H1 (cell line): ENCODE results near the gene FXR1. TPM values are rescaled to one million over a fixed set of nuclear protein-coding genes. Genes with fewer than 3 reads are reported as not detected.

ENCODE experiments used
- CTCF ChIA-PET: fragments of 300-600 bp; sonication (Branson Sonifier 250); formaldehyde crosslinking; loops from one replicate; lab custom pipeline; 2021; ENCODE audit not compliant: partially characterized antibody; lab: Charles Lee
- POLR2A ChIA-PET: fragments of 300-600 bp; sonication (Branson Sonifier 250); formaldehyde crosslinking; loops from one replicate; lab custom pipeline; 2021; ENCODE audit warnings: inconsistent platforms; ENCODE audit not compliant: partially characterized antibody; lab: Charles Lee
- DNase-seq, 2 experiments: peaks; one replicate each; pipeline versions ENCODE4 v3.0.0 to v3.0.0-alpha.2; 2010 to 2022; ENCODE audit warnings: low spot score in 2 of 2, low read depth in 1 of 2, mixed read lengths in 1 of 2
- FAIRE-seq: peaks from 2 replicates; lab custom pipeline; 2011; peaks lifted over from hg19 to GRCh38; lab: Jason Lieb, UNC
- H2AFZ ChIP-seq: 2 replicates; pipeline ENCODE4 v1.8.1; 2012; ENCODE audit warnings: low read length, inconsistent platforms
- H2AK5ac ChIP-seq: 2 replicates; pipeline ENCODE4 v1.6.1; 2013; ENCODE audit warnings: low read depth, low read length
- H2BK120ac ChIP-seq: replicated peaks from 2 replicates; pipeline ENCODE3; 2013; ENCODE audit warnings: low read depth, low read length, inconsistent platforms
- H2BK12ac ChIP-seq: 2 replicates; pipeline ENCODE4 v1.6.1; 2013; ENCODE audit warnings: low read depth, low read length
- H2BK15ac ChIP-seq: 2 replicates; pipeline ENCODE4 v1.6.1; 2013; ENCODE audit warnings: low read length
- H2BK20ac ChIP-seq: 2 replicates; pipeline ENCODE4 v1.6.1; 2013; ENCODE audit warnings: low read length
- H2BK5ac ChIP-seq: 2 replicates; pipeline ENCODE4 v1.6.1; 2013; ENCODE audit warnings: low read depth, low read length
- H3K14ac ChIP-seq: 2 replicates; pipeline ENCODE4 v1.6.1; 2013; ENCODE audit warnings: inconsistent platforms; ENCODE audit not compliant: insufficient read length
- H3K18ac ChIP-seq: 2 replicates; pipeline ENCODE4 v1.6.1; 2013; ENCODE audit warnings: low read length; ENCODE audit errors: extremely low read depth
- H3K23ac ChIP-seq: 2 replicates; pipeline ENCODE4 v1.6.1; 2013; ENCODE audit warnings: inconsistent platforms; ENCODE audit not compliant: insufficient read length
- H3K23me2 ChIP-seq: 2 replicates; pipeline ENCODE4 v1.6.1; 2013; ENCODE audit warnings: low read depth, low read length
- H3K27ac ChIP-seq: 2 replicates; pipeline ENCODE4 v1.6.1; 2011; ENCODE audit warnings: low read depth, low read length, inconsistent platforms
- H3K27me3 ChIP-seq, 4 experiments: replicated peaks in 1 of 4; 1 replicate in 1 of 4; 2 replicates in 3 of 4; pipeline versions ENCODE4 v1.6.1 to v1.8.1; 2011 to 2013; ENCODE audit warnings: low read length in 3 of 4, mild to moderate bottlenecking in 3 of 4, inconsistent platforms in 2 of 4, mixed read lengths in 2 of 4, moderate library complexity in 1 of 4; ENCODE audit not compliant: control insufficient read depth in 3 of 4, insufficient read depth in 3 of 4; ENCODE audit errors: extremely low read depth in 1 of 4
- H3K36me3 ChIP-seq, 4 experiments: 2 replicates each; pipeline versions ENCODE4 v1.6.1 to v1.8.1; 2011 to 2013; ENCODE audit warnings: mild to moderate bottlenecking in 4 of 4, low read length in 3 of 4, moderate library complexity in 2 of 4, control low read depth in 1 of 4, inconsistent platforms in 1 of 4; ENCODE audit not compliant: insufficient read depth in 4 of 4, control insufficient read depth in 2 of 4
- H3K4ac ChIP-seq: replicated peaks from 2 replicates; pipeline ENCODE3; 2013; ENCODE audit warnings: low read length, low read depth, mixed read lengths, inconsistent platforms; ENCODE audit not compliant: insufficient read length
- H3K4me1 ChIP-seq, 4 experiments: replicated peaks in 1 of 4; 1 replicate in 1 of 4; 2 replicates in 3 of 4; pipeline versions ENCODE4 v1.6.1 to v1.8.1; 2011 to 2013; ENCODE audit warnings: low read length in 3 of 4, inconsistent platforms in 2 of 4, mixed read lengths in 1 of 4; ENCODE audit not compliant: insufficient read depth in 4 of 4, control insufficient read depth in 3 of 4
- H3K4me2 ChIP-seq, 2 experiments: 2 replicates each; pipeline versions ENCODE4 v1.6.1 to v1.8.1; 2011 to 2013; ENCODE audit warnings: low read depth in 2 of 2, low read length in 2 of 2, control low read depth in 1 of 2, inconsistent platforms in 1 of 2, mild to moderate bottlenecking in 1 of 2; ENCODE audit not compliant: insufficient read depth in 1 of 2
- H3K4me3 ChIP-seq, 4 experiments: fragments of 200-600, 300-600 bp in 1 of 4; sonication (generic), shearing (Covaris generic), sonication (Bioruptor Twin) in 1 of 4; 2 replicates each; pipeline versions ENCODE4 v1.5.1 to v1.8.1; 2011 to 2016; ENCODE audit warnings: low read length in 4 of 4, low read depth in 3 of 4, control low read depth in 2 of 4, inconsistent platforms in 2 of 4, mild to moderate bottlenecking in 2 of 4, mixed read lengths in 1 of 4, moderate library complexity in 1 of 4; ENCODE audit not compliant: insufficient read depth in 2 of 4; ENCODE audit errors: extremely low read depth in 1 of 4
- H3K56ac ChIP-seq: replicated peaks from 2 replicates; pipeline ENCODE3; 2013; ENCODE audit warnings: low read depth, mild to moderate bottlenecking, mixed read lengths, low read length, inconsistent platforms; ENCODE audit not compliant: insufficient read length
- H3K79me1 ChIP-seq: 2 replicates; pipeline ENCODE4 v1.6.1; 2013; ENCODE audit warnings: low read depth, low read length, control low read depth
- H3K79me2 ChIP-seq, 2 experiments: 2 replicates each; pipeline versions ENCODE4 v1.6.1 to v1.8.1; 2012 to 2013; ENCODE audit warnings: low read length in 2 of 2, mild to moderate bottlenecking in 2 of 2, inconsistent platforms in 1 of 2; ENCODE audit not compliant: insufficient read depth in 2 of 2, control insufficient read depth in 1 of 2
- H3K9ac ChIP-seq, 4 experiments: replicated peaks in 1 of 4; 1 replicate in 1 of 4; 2 replicates in 3 of 4; pipeline versions ENCODE4 v1.6.1 to v1.8.1; 2011 to 2013; ENCODE audit warnings: low read depth in 3 of 4, low read length in 3 of 4, control low read depth in 2 of 4, mild to moderate bottlenecking in 2 of 4, moderate library complexity in 2 of 4, inconsistent platforms in 1 of 4; ENCODE audit errors: extremely low read depth in 1 of 4
- H3K9me3 ChIP-seq, 2 experiments: 2 replicates each; pipeline versions ENCODE4 v1.6.1 to v1.8.1; 2012 to 2013; ENCODE audit warnings: mild to moderate bottlenecking in 2 of 2, moderate library complexity in 2 of 2, control low read depth in 1 of 2, inconsistent platforms in 1 of 2, low read depth in 1 of 2, low read length in 1 of 2, mixed read lengths in 1 of 2; ENCODE audit not compliant: insufficient read depth in 2 of 2
- H4K20me1 ChIP-seq, 2 experiments: replicated peaks in 1 of 2; 2 replicates each; pipeline versions ENCODE3 to v1.8.1; 2011 to 2013; ENCODE audit warnings: inconsistent platforms in 2 of 2, low read length in 2 of 2, mild to moderate bottlenecking in 1 of 2; ENCODE audit not compliant: insufficient read depth in 2 of 2, control insufficient read depth in 1 of 2
- H4K5ac ChIP-seq: 2 replicates; pipeline ENCODE4 v1.6.1; 2013; ENCODE audit warnings: low read length, low read depth, mixed read lengths, inconsistent platforms; ENCODE audit not compliant: insufficient read length
- H4K8ac ChIP-seq: 2 replicates; pipeline ENCODE4 v1.8.0; 2013; ENCODE audit warnings: mild to moderate bottlenecking, moderate library complexity, low read length, inconsistent platforms; ENCODE audit not compliant: insufficient read depth; ENCODE audit errors: extremely low read depth
- H4K91ac ChIP-seq: replicated peaks from 2 replicates; pipeline ENCODE3; 2013; ENCODE audit warnings: low read length, mixed read lengths, inconsistent platforms; ENCODE audit not compliant: insufficient read length
- SP1 ChIP-seq: IDR thresholded peaks from 2 replicates; pipeline ENCODE4 v1.6.1; 2011; ENCODE audit warnings: low read depth, low read length
- SP2 ChIP-seq: IDR thresholded peaks from 2 replicates; pipeline ENCODE4 v1.6.1; 2012; ENCODE audit warnings: mild to moderate bottlenecking, low read length, inconsistent platforms
- WGBS, 2 experiments: shearing (Covaris generic) in 1 of 2; methylation state at CpG; one replicate each; pipeline versions ENCODE4 v1.1.6 to v1.1.7; 2013 to 2015; ENCODE audit warnings: low lambda C conversion rate in 2 of 2, mixed read lengths in 2 of 2, inconsistent platforms in 1 of 2, low coverage in 1 of 2, missing lambda C conversion rate in 1 of 2; ENCODE audit not compliant: insufficient replicate concordance in 2 of 2, insufficient coverage in 1 of 2, insufficient read length in 1 of 2; ENCODE audit errors: extremely low coverage in 1 of 2, missing lambda C conversion rate in 1 of 2; 5-methylcytosine and 5-hydroxymethylcytosine counted together
- polyA plus RNA-seq, 7 experiments: library from polyadenylated mRNA; depleted of rRNA in 3 of 7; stranded (reverse) in 5 of 7; unstranded in 2 of 7; fragments of >200 nt in 5 of 7; fragments of 200-250 nt in 2 of 7; gene quantifications; 1 replicate in 5 of 7; 2 replicates in 1 of 7; 4 replicates in 1 of 7; pipeline versions ENCODE4 v1.2.1 to v1.2.3, GENCODE V29; 2011 to 2013; ENCODE audit warnings: missing spikeins in 2 of 7, mixed read lengths in 2 of 7
- total RNA-seq: library from RNA; stranded (reverse); fragmentation: NEBNext Ultra II Directional; extraction: Animal tissue kit (Norgen Biotek cat#: 25700); gene quantifications from 2 replicates; pipeline ENCODE4 v1.2.1, GENCODE V29; 2021

FXR1 gene
- total and polyA plus RNA-seq, 2 of the 8 experiments (the other 6 are each of a cell fraction or from before 2014, with no cell fraction given) = 108 to 283 TPM

GRCh38 chr3:180961552-180961951 is 49.1 kb downstream of the FXR1 start:
- peaks cover 0 to 3% of the 10 kb centered on the region in 2 experiments for H4K20me1 ChIP-seq
- DNase-seq = no peak
- no peak overlapping the region for H3K4me3 ChIP-seq
- no peak overlapping the region for H3K14ac ChIP-seq
- WGBS, 2 experiments = 89% methylated on average over 1 of the region's 1 CpG; no CpG with 5 or more reads in 1 of the 2 experiments
- H3K4me2 ChIP-seq = no peak overlapping the region
- ChIA-PET POLR2A (interaction anchor here (0.8 kb wide), 1 partner anchor 19 kb away, joined by 3 read pairs; no protein-coding TSS in a partner anchor), CTCF (interaction anchor here (1.8 to 2.2 kb wide), 2 partner anchors 11 to 19 kb away, joined by 3 to 4 read pairs; no protein-coding TSS in a partner anchor)
- no peak overlapping the region for H3K27ac ChIP-seq
- no peak overlapping the region for H2AK5ac ChIP-seq
- no peak overlapping the region for H4K91ac ChIP-seq
- no peak overlapping the region for H3K23ac ChIP-seq
- TF ChIP-seq SP2 (no peak), SP1 (no peak)
- no peak overlapping the region for H3K4ac ChIP-seq
- H2BK15ac ChIP-seq = no peak overlapping the region
- peaks cover 0 to 24% of the 10 kb centered on the region in 2 experiments; a peak in 2 of 4 replicates for H3K79me2 ChIP-seq
- no peak overlapping the region for H2BK12ac ChIP-seq
- no peaks in the 10 kb centered on the region for H3K23me2 ChIP-seq
- H3K56ac ChIP-seq = no peak overlapping the region
- H2AFZ ChIP-seq = no peak overlapping the region
- no peaks in the 10 kb centered on the region; the same call in 1 of the 2 replicates for H3K79me1 ChIP-seq
- no peaks in the 10 kb centered on the region for H3K4me1 ChIP-seq
- peaks cover 4 to 90% (median 53%) of the 10 kb centered on the region in 4 experiments for H3K36me3 ChIP-seq
- no peak for FAIRE-seq
- H3K9me3 ChIP-seq = no peaks in the 10 kb centered on the region
- no peak overlapping the region for H4K5ac ChIP-seq
- no peak overlapping the region for H4K8ac ChIP-seq
- no peak overlapping the region for H2BK5ac ChIP-seq
- H3K27me3 ChIP-seq = no peaks in the 10 kb centered on the region
- no peak overlapping the region for H3K18ac ChIP-seq
- H2BK120ac ChIP-seq = no peak overlapping the region
- no peak overlapping the region for H2BK20ac ChIP-seq
- H3K9ac ChIP-seq = no peak overlapping the region
